Thyroid gland (tissue), 4 donors: ENCODE measurements around the gene ADAMTS16.

Experiments used
- CTCF ChIP-seq, 6 experiments: fragments of 200-600 bp in 3 of 6; fragments of 450-650 bp in 3 of 6; sonication (generic) in 3 of 6; IDR thresholded peaks; one replicate each; pipeline ENCODE4 v1.5.1; 2016 to 2019; ENCODE audit warnings: antibody characterized with exemption in 6 of 6, mild to moderate bottlenecking in 2 of 6, inconsistent platforms in 1 of 6, moderate library complexity in 1 of 6
- POLR2A ChIP-seq, 2 donors: fragments of 450-650 bp; IDR thresholded peaks; one replicate each; pipeline ENCODE4 v1.6.1; 2017; ENCODE audit warnings: antibody characterized with exemption in 2 of 2, mild to moderate bottlenecking in 2 of 2, moderate library complexity in 1 of 2

GRCh38 chr5:5189051-5189430, 48.9 kb downstream of the ADAMTS16 start:
- TF ChIP-seq CTCF (IDR thresholded peaks at IDR 0.05) (no peak), POLR2A (IDR thresholded peaks at IDR 0.05) (no peak)
